WTC11 (cell line): ENCODE measurements around the gene SPSB3.

ENCODE experiments used
- ATF3 ChIP-seq: sonication (generic); formaldehyde crosslinking; conservative IDR thresholded peaks from 2 replicates; pipeline ENCODE4 v1.8.1; 2022; ENCODE audit warnings: mild to moderate bottlenecking, missing genetic modification reagents
- CTCF ChIP-seq: fragments of 200-600 bp; IDR thresholded peaks from 2 replicates; pipeline ENCODE4 v1.8.0; 2022; ENCODE audit warnings: antibody characterized with exemption
- MAX ChIP-seq: sonication (generic); formaldehyde crosslinking; IDR thresholded peaks from 2 replicates; pipeline ENCODE4 v1.8.0; 2022; ENCODE audit warnings: mild to moderate bottlenecking, missing genetic modification reagents
- USF2 ChIP-seq: sonication (generic); formaldehyde crosslinking; IDR thresholded peaks from 2 replicates; pipeline ENCODE4 v1.8.1; 2023; ENCODE audit warnings: mild to moderate bottlenecking, missing genetic modification reagents, moderate library complexity
- ZNF512 ChIP-seq: sonication (generic); formaldehyde crosslinking; IDR thresholded peaks from 2 replicates; pipeline ENCODE4 v1.8.1; 2022; ENCODE audit warnings: missing genetic modification reagents, borderline replicate concordance

- TF ChIP-seq MAX (CRISPR knock-in tag) (no peak), ZNF512 (CRISPR knock-in tag) (no peak), CTCF (no peak), ATF3 (no peak), USF2 (CRISPR knock-in tag) (no peak)
Observed at GRCh38 chr16:1749152-1750117, 32.9 kb downstream of the SPSB3 start.
